ENCODE data around the gene ATP11A. TPM values are rescaled to one million over a fixed set of nuclear protein-coding genes. Genes with fewer than 3 reads are reported as not detected.

The ATP11A gene
- total RNA-seq, 1 experiment from 2014 or later, result 65.3 TPM

- H3K36me3 Mint-ChIP-seq (ENCODE audit: insufficient read depth in 1 of 3, low read depth in 3 of 3), result peaks cover 0 to 11% (median 0%) of the 10 kb centered on the region in 3 experiments; a peak in 4 of 7 replicates
- H3K4me3 Mint-ChIP-seq, result peak overlapping the region in 1 of 2 experiments; percentile 20; a peak in 1 of 5 replicates
- no peak overlapping the region for H2BK5ac ChIP-seq (ENCODE audit: insufficient read length, low read length)
These were observed 197.3 kb downstream of the ATP11A start for GRCh38 chr13:112887151-112887550.

More at GRCh38 chr13:112887151-112887550, 197.3 kb downstream of the ATP11A start:
- Histone ChIP-seq H2BK20ac (ENCODE audit: low read depth, low read length, poor library complexity, severe bottlenecking) (no peak overlapping the region), H3K79me1 (ENCODE audit: insufficient read depth, low read depth, low read length, poor library complexity, severe bottlenecking) (no peaks in the 10 kb centered on the region), H2AFZ (ENCODE audit: low read length) (no peak overlapping the region), H3K4me2 (ENCODE audit: insufficient read depth, insufficient read length, low read length) (no peak overlapping the region), H2AK5ac (ENCODE audit: insufficient read length, low read length) (no peak overlapping the region), H3K9ac (ENCODE audit: extremely low read depth, insufficient read length, low read length) (no peak overlapping the region), H3K18ac (ENCODE audit: insufficient read length, low read depth, low read length) (no peak overlapping the region), H3K79me2 (ENCODE audit: insufficient read depth, low read length) (no peaks in the 10 kb centered on the region), H4K5ac (ENCODE audit: insufficient read length, low read depth, low read length) (no peak overlapping the region), H3K14ac (ENCODE audit: insufficient read depth, low read length) (no peak overlapping the region), H4K8ac (replicated peaks; ENCODE audit: insufficient read length, low read depth, low read length) (no peak overlapping the region), H2BK15ac (ENCODE audit: low read depth, low read length) (no peak overlapping the region), H2BK120ac (ENCODE audit: low read depth, low read length, poor library complexity, severe bottlenecking) (no peak overlapping the region), H3K4me1 (ENCODE audit: insufficient read depth, low read length) (peaks cover 3% of the 10 kb centered on the region; the same call in 1 of the 2 replicates), H3K23ac (ENCODE audit: insufficient read length, low read depth, low read length) (no peak overlapping the region), H4K20me1 (ENCODE audit: control insufficient read depth, insufficient read depth, insufficient read length) (no peaks in the 10 kb centered on the region), H4K91ac (ENCODE audit: insufficient read length, low read depth, low read length) (no peak overlapping the region), H2BK12ac (ENCODE audit: insufficient read length, low read depth, low read length) (no peak overlapping the region), H3K9me3 (ENCODE audit: control insufficient read depth, low read depth, low read length) (no peaks in the 10 kb centered on the region), H3K56ac (ENCODE audit: insufficient read length, low read depth, low read length) (no peak overlapping the region), H3T11ph (ENCODE audit: low read length) (no peak overlapping the region), H3K23me2 (ENCODE audit: insufficient read length, low read depth, low read length, poor library complexity, severe bottlenecking) (no peaks in the 10 kb centered on the region), H3K27ac (ENCODE audit: insufficient read length, low read depth, low read length) (no peak overlapping the region), H3K4ac (ENCODE audit: low read depth, low read length) (no peak overlapping the region), H3K27me3 (ENCODE audit: insufficient read depth, low read length) (no peaks in the 10 kb centered on the region; the same call in 1 of the 2 replicates)
- no CpG with 5 or more reads among the region's 6 CpGs for WGBS (ENCODE audit: extremely low coverage, insufficient read length, low lambda C conversion rate)
- H3K9me3 Mint-ChIP-seq, result no peaks in the 10 kb centered on the region
- DNase-seq, result no peak
- peaks cover 43% of the 10 kb centered on the region for H3K27me3 Mint-ChIP-seq (ENCODE audit: low read depth)
- H3K27ac Mint-ChIP-seq, result no peak overlapping the region
- TF ChIP-seq CTCF (conservative IDR thresholded peaks at IDR 0.05), result no peak
- peaks cover 21 to 40% of the 10 kb centered on the region in 2 experiments for H3K4me1 Mint-ChIP-seq

Measured in H9 (cell line).